Caco-2 (cell line): ENCODE results near the gene JMJD8. TPM values are rescaled to one million over a fixed set of nuclear protein-coding genes. Genes with fewer than 3 reads are reported as not detected.
A peak's percentile ranks its signal among the peaks of the same experiment; 100 is the strongest.

Experiments used
- BruUV-seq: library from RNA; stranded (reverse); fragments of 400-500 nt; replicated peaks from 2 replicates; lab custom pipeline; 2021; lab: Mats Ljungman, UMichigan
- CTCF ChIA-PET: fragments of 300-600 bp; sonication (Branson Sonifier 250); formaldehyde crosslinking; loops from one replicate; lab custom pipeline; 2022; ENCODE audit warnings: antibody characterized with exemption; lab: Charles Lee
- POLR2A ChIA-PET: fragments of 300-600 bp; sonication (Branson Sonifier 250); formaldehyde crosslinking; loops from one replicate; lab custom pipeline; 2022; ENCODE audit warnings: antibody characterized with exemption; lab: Charles Lee
- DNase-seq, 2 experiments: peaks; one replicate each; pipeline versions ENCODE4 v3.0.0 to v3.0.0-alpha.2; 2020 to 2022
- H3K27me3 ChIP-seq: replicated peaks from 2 replicates; pipeline ENCODE4 v1.6.0; 2011; ENCODE audit warnings: low read length; ENCODE audit not compliant: control insufficient read depth, insufficient read depth
- H3K36me3 ChIP-seq: 2 replicates; pipeline ENCODE4 v1.5.1; 2011; ENCODE audit warnings: low read length; ENCODE audit not compliant: control insufficient read depth, insufficient read depth
- H3K4me1 ChIP-seq: fragments of 250-450 bp; sonication (Bioruptor Pico); 2 replicates; pipeline ENCODE4 v1.5.1; 2020; ENCODE audit warnings: mild to moderate bottlenecking
- H3K4me3 ChIP-seq: 2 replicates; pipeline ENCODE4 v1.5.1; 2011; ENCODE audit warnings: low read depth, mild to moderate bottlenecking, control low read depth, low read length
- H3K9me3 ChIP-seq: fragments of 250-450 bp; sonication (Bioruptor Pico); 2 replicates; pipeline ENCODE4 v1.5.1; 2020; ENCODE audit warnings: mild to moderate bottlenecking, moderate library complexity
- H3K27ac Mint-ChIP-seq: one replicate; pipeline ENCODE4 v1.8.0; 2022; ENCODE audit warnings: mixed read lengths; ENCODE audit not compliant: unreplicated experiment
- H3K27me3 Mint-ChIP-seq: one replicate; pipeline ENCODE4 v1.8.0; 2022; ENCODE audit warnings: mixed read lengths; ENCODE audit not compliant: insufficient read depth, unreplicated experiment
- H3K36me3 Mint-ChIP-seq: one replicate; pipeline ENCODE4 v1.8.0; 2022; ENCODE audit warnings: mild to moderate bottlenecking, mixed read lengths; ENCODE audit not compliant: insufficient read depth, unreplicated experiment
- H3K4me1 Mint-ChIP-seq: one replicate; pipeline ENCODE4 v1.8.0; 2022; ENCODE audit warnings: low read depth, mixed read lengths; ENCODE audit not compliant: unreplicated experiment
- H3K4me3 Mint-ChIP-seq: one replicate; pipeline ENCODE4 v1.8.0; 2022; ENCODE audit warnings: mild to moderate bottlenecking, moderate library complexity, mixed read lengths; ENCODE audit not compliant: unreplicated experiment
- H3K9me3 Mint-ChIP-seq: one replicate; pipeline ENCODE4 v1.8.0; 2022; ENCODE audit warnings: mixed read lengths; ENCODE audit not compliant: unreplicated experiment
- intact Hi-C: fragments of 100-400 bp; cut with micrococcal nuclease; formaldehyde crosslinking; loops from one replicate; pipeline ENCODE4 v1.10.0; 2022; ENCODE audit not compliant: unreplicated experiment
- total RNA-seq: library from RNA; stranded (reverse); gene quantifications from 2 replicates; pipeline ENCODE4 v1.2.3, GENCODE V29; 2022
- TF ChIP-seq, protein P1 (sequence below), 2 experiments: fragments of 200-600 bp in 1 of 2; IDR thresholded peaks; 1 replicate in 1 of 2; 2 replicates in 1 of 2; pipeline versions ENCODE4 v1.5.1 to v1.8.0; 2011 to 2022; ENCODE audit warnings: antibody characterized with exemption in 1 of 2, control low read depth in 1 of 2, inconsistent platforms in 1 of 2, low read depth in 1 of 2, low read length in 1 of 2, mild to moderate bottlenecking in 1 of 2, moderate library complexity in 1 of 2; ENCODE audit not compliant: insufficient read depth in 1 of 2, severe bottlenecking in 1 of 2, unreplicated experiment in 1 of 2

Gene JMJD8
- total RNA-seq, 1 experiment from 2014 or later, result 52.4 TPM

DNA sequence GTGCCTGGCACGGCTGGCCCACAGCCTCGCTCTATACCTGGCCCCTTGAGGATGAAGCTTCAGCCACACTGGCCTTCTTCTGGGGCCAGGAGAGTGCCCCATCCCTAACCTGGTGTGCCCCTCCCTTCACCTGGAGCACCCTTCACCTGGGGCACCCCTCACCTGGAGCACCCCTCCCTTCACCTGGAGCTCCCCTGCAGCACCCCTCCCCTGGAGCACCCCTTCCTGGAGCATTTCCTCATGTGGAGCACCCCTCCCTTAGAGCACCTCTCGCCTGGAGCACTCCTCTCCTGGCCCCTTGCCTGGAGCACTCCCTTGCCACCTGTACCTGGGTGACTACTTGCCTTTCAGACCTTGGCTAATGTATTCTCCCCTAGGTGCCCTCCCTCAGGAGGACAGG lies 23.9 kb upstream of the JMJD8 start:
- no peak overlapping the region for H3K4me3 Mint-ChIP-seq
- TF ChIP-seq, protein P1, sequence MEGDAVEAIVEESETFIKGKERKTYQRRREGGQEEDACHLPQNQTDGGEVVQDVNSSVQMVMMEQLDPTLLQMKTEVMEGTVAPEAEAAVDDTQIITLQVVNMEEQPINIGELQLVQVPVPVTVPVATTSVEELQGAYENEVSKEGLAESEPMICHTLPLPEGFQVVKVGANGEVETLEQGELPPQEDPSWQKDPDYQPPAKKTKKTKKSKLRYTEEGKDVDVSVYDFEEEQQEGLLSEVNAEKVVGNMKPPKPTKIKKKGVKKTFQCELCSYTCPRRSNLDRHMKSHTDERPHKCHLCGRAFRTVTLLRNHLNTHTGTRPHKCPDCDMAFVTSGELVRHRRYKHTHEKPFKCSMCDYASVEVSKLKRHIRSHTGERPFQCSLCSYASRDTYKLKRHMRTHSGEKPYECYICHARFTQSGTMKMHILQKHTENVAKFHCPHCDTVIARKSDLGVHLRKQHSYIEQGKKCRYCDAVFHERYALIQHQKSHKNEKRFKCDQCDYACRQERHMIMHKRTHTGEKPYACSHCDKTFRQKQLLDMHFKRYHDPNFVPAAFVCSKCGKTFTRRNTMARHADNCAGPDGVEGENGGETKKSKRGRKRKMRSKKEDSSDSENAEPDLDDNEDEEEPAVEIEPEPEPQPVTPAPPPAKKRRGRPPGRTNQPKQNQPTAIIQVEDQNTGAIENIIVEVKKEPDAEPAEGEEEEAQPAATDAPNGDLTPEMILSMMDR (IDR thresholded peaks at IDR 0.05; ENCODE audit: insufficient read depth in 1 of 2, low read depth in 1 of 2, low read length in 1 of 2, severe bottlenecking in 1 of 2, unreplicated experiment in 1 of 2), result no peak
- ChIA-PET CTCF (no interaction called here), POLR2A (no interaction called here)
- Histone ChIP-seq H3K27me3 (no peaks in the 10 kb centered on the region; the same call in 1 of the 2 replicates), H3K36me3 (no peaks in the 10 kb centered on the region), H3K4me3 (no peak overlapping the region), H3K4me1 (peaks cover 6% of the 10 kb centered on the region; the same call in 1 of the 2 replicates), H3K9me3 (no peaks in the 10 kb centered on the region)
- DNase-seq, result no peak
- H3K27ac Mint-ChIP-seq, result no peak overlapping the region
- peaks cover 7% of the 10 kb centered on the region for H3K4me1 Mint-ChIP-seq
- intact Hi-C loops, result no loop called here
- no TSS peak for BruUV-seq
- peaks cover 6% of the 10 kb centered on the region for H3K27me3 Mint-ChIP-seq
- H3K36me3 Mint-ChIP-seq, result peaks cover 7% of the 10 kb centered on the region
- no peaks in the 10 kb centered on the region for H3K9me3 Mint-ChIP-seq

DNA sequence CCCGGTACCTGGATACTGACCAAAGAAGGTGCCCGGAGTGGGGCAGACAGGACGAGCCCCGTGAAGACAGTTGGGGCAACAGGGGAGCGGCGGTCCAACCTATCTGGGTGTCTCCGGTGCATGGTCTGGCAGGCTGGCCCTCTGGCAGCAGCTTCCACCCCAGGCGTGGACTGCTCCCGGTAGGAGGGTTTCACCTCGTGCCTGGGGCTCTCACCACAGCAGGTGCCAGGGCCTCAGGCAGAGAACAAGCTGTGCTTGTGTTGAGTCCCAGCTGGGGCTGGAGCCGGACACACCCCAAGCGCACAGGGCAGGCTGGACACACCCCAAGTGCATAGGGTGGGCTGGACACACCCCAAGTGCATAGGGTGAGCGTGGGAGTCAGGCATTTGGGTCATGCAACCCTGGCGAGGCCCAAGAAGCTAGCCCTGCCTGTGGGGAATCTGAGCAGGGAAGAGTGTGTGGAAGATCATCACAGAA lies 23.0 kb upstream of the JMJD8 start:
- no peak overlapping the region for H3K4me3 Mint-ChIP-seq
- no peaks in the 10 kb centered on the region; the same call in none of the 2 replicates for H3K27me3 ChIP-seq
- intact Hi-C loops, result no loop called here
- no peak overlapping the region for H3K4me3 ChIP-seq
- no peaks in the 10 kb centered on the region for H3K9me3 ChIP-seq
- H3K4me1 Mint-ChIP-seq, result no peaks in the 10 kb centered on the region
- no TSS peak for BruUV-seq
- ChIA-PET POLR2A (interaction anchor here (1.0 kb wide), 1 partner anchor 14 kb away, joined by 4 read pairs; the partner anchor contains the start of gene ANTKMT), CTCF (interaction anchor here (0.6 to 0.8 kb wide), 2 partner anchors 19 to 59 kb away, joined by 3 to 4 read pairs; partner anchors contain the start of genes CCDC78 and HAGHL)
- H3K36me3 ChIP-seq, result no peaks in the 10 kb centered on the region
- H3K36me3 Mint-ChIP-seq, result peaks cover 4% of the 10 kb centered on the region
- peaks cover 6% of the 10 kb centered on the region; the same call in 1 of the 2 replicates for H3K4me1 ChIP-seq
- H3K27ac Mint-ChIP-seq, result no peak overlapping the region
- DNase-seq, result no peak
- no peaks in the 10 kb centered on the region for H3K9me3 Mint-ChIP-seq
- TF ChIP-seq, protein P1 (IDR thresholded peaks at IDR 0.05; ENCODE audit: insufficient read depth in 1 of 2, low read depth in 1 of 2, low read length in 1 of 2, severe bottlenecking in 1 of 2, unreplicated experiment in 1 of 2), result no peak
- peaks cover 13% of the 10 kb centered on the region for H3K27me3 Mint-ChIP-seq

DNA sequence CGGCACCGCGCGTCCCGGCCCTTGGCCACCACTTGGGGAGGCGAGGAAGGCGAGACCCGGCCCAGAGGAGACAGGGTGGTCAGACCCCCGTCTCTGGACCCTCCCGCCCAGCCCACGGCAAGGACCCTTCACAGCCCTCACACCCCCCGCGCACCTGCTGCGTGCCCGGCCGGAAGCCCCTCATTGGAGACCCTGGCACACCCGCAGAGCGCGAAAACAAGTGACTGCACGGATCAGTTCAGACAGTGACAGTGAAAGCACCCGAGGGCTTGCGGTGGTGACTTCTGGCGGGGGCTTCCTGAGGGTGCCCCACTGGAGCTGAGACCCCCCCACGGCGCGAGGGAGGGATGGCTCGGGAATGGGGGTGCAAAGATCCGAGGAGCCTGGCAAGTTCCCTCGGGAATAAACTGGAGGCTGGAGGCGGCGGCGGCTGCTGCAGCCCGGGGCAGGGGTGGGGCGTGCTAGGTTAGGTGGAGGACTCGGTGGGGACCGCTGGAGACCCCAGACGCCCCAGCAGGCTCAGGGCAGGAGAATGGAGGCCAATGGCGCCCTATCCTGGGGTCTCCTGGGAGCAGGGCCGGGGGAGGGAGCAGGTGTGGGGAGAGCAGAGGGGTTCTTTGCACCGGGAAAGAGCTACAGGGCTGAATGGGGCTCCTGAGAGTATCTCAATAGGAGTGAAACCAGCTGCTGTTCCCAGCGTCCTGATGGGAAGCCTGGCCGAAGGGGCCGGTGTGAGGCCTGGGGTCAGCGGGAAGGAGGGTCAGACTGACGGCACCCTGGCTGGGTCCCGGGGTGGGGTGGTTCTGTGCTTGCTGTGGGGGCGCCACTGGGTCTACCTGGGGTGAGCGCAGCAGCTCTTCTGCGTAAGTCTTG lies 22.3 kb upstream of the JMJD8 start:
- H3K27me3 Mint-ChIP-seq, result peaks cover 14% of the 10 kb centered on the region
- H3K9me3 ChIP-seq, result no peaks in the 10 kb centered on the region
- peak overlapping the region; percentile 11 for H3K4me3 Mint-ChIP-seq
- H3K27me3 ChIP-seq, result no peaks in the 10 kb centered on the region; the same call in none of the 2 replicates
- CTCF ChIA-PET, result interaction anchor here (0.6 to 0.8 kb wide), 2 partner anchors 20 to 59 kb away, joined by 3 to 4 read pairs; partner anchors contain the start of genes CCDC78 and HAGHL
- no peaks in the 10 kb centered on the region for H3K9me3 Mint-ChIP-seq
- H3K36me3 ChIP-seq, result no peaks in the 10 kb centered on the region
- no peak for DNase-seq
- peaks cover 6% of the 10 kb centered on the region for H3K36me3 Mint-ChIP-seq
- H3K27ac Mint-ChIP-seq, result no peak overlapping the region
- intact Hi-C loops, result no loop called here
- no peaks in the 10 kb centered on the region for H3K4me1 Mint-ChIP-seq
- H3K4me1 ChIP-seq, result peaks cover 6% of the 10 kb centered on the region; the same call in 1 of the 2 replicates
- POLR2A ChIA-PET, result interaction anchor here (1.0 kb wide), 2 partner anchors 15 kb away, joined by 3 to 4 read pairs; partner anchors contain the start of gene ANTKMT
- peak overlapping the region; percentile 26 for H3K4me3 ChIP-seq
- no TSS peak for BruUV-seq
- TF ChIP-seq, protein P1 (IDR thresholded peaks at IDR 0.05; ENCODE audit: insufficient read depth in 1 of 2, low read depth in 1 of 2, low read length in 1 of 2, severe bottlenecking in 1 of 2, unreplicated experiment in 1 of 2), result no peak
